Ovary (tissue), 3 donors: Measurements from ENCODE around the gene PTHLH.

Experiments
- POLR2A ChIP-seq: fragments of 450-650 bp; IDR thresholded peaks from one replicate; pipeline ENCODE4 v1.6.1; 2017; ENCODE audit warnings: antibody characterized with exemption, mild to moderate bottlenecking, moderate library complexity
- TF ChIP-seq, protein P1 (sequence below), 3 donors: fragments of 450-650 bp in 2 of 3; fragments of 200-600 bp in 1 of 3; IDR thresholded peaks; one replicate each; pipeline versions ENCODE4 v1.5.1 to v1.8.0; 2016 to 2022; ENCODE audit warnings: antibody characterized with exemption in 3 of 3, mild to moderate bottlenecking in 1 of 3
- donor health status: DM: no; HTN: no; CAD: no.

DNA sequence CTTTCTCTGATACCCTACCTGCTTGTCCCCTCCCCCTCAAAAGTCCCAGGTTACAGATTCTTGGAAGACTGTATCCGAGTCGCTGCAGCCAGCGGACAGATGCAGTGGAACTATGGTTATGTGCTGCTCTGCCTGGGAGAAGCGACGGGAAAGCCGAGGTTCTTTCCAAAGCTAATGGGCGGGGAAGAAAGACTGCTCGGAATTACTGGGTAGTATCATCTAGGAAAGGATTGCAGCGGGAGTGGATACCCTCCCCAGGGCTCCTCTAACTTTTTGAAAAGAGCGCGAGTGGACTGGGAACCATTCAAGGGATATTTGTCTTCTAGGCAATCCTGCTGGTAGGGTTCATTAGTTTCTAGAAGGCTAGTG lies 1.4 kb downstream of the PTHLH start:
- no peak for TF ChIP-seq POLR2A
- TF ChIP-seq, protein P1, sequence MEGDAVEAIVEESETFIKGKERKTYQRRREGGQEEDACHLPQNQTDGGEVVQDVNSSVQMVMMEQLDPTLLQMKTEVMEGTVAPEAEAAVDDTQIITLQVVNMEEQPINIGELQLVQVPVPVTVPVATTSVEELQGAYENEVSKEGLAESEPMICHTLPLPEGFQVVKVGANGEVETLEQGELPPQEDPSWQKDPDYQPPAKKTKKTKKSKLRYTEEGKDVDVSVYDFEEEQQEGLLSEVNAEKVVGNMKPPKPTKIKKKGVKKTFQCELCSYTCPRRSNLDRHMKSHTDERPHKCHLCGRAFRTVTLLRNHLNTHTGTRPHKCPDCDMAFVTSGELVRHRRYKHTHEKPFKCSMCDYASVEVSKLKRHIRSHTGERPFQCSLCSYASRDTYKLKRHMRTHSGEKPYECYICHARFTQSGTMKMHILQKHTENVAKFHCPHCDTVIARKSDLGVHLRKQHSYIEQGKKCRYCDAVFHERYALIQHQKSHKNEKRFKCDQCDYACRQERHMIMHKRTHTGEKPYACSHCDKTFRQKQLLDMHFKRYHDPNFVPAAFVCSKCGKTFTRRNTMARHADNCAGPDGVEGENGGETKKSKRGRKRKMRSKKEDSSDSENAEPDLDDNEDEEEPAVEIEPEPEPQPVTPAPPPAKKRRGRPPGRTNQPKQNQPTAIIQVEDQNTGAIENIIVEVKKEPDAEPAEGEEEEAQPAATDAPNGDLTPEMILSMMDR (IDR thresholded peaks at IDR 0.05): no peak
